ENCODE measurements around the gene PCDHGA8.
"Not testable (repeated sequence)": the region's sequence is repeated elsewhere in the genome, so short reads cannot be mapped to it uniquely, and the experiment has no call there.

The PCDHGA8 gene

GRCh38 chr5:141389153-141390042 is 3.0 kb upstream of the PCDHGA8 start:
- H3K4me3 ChIP-seq (ENCODE audit: low read depth, low read length): no peak overlapping the region
- H2BK5ac ChIP-seq (ENCODE audit: low read depth, low read length, poor library complexity): no peak overlapping the region
- DNase-seq: no peak
- no peak overlapping the region for H3K9ac ChIP-seq (ENCODE audit: low read length)
- no peak overlapping the region for H2AFZ ChIP-seq (ENCODE audit: insufficient read depth, low read length, poor library complexity)
- no peak overlapping the region for H4K8ac ChIP-seq (ENCODE audit: low read depth, low read length)
- H3K79me1 ChIP-seq (ENCODE audit: low read length): no peaks in the 10 kb centered on the region
- no peak overlapping the region for H2AK5ac ChIP-seq (ENCODE audit: low read length)
- H3K4ac ChIP-seq (ENCODE audit: low read depth, low read length): no peak overlapping the region
- no peaks in the 10 kb centered on the region for H3K27me3 ChIP-seq (ENCODE audit: insufficient read depth, low read length)
- no peak overlapping the region for H4K12ac ChIP-seq (ENCODE audit: low read depth, low read length)
- no peak overlapping the region for H2BK120ac ChIP-seq (ENCODE audit: insufficient read depth, low read length, poor library complexity)
- H2BK12ac ChIP-seq (ENCODE audit: low read length): no peak overlapping the region
- H3K18ac ChIP-seq (ENCODE audit: low read length): no peak overlapping the region
- WGBS (ENCODE audit: extremely low coverage, insufficient coverage, insufficient read length): no CpG with 5 or more reads among the region's 77 CpGs
- peaks cover 40% of the 10 kb centered on the region for H3K9me3 ChIP-seq (ENCODE audit: insufficient read depth, low read depth, low read length)
- H3K4me2 ChIP-seq (ENCODE audit: low read length): no peak overlapping the region
- peaks cover 19 to 23% of the 10 kb centered on the region in 2 experiments for H3K36me3 ChIP-seq (ENCODE audit: control insufficient read depth in 1 of 2, insufficient read depth in 2 of 2, low read length in 2 of 2)
- H4K91ac ChIP-seq (ENCODE audit: low read depth, low read length): no peak overlapping the region
- H3K4me1 ChIP-seq (ENCODE audit: control insufficient read depth in 1 of 2, insufficient read depth in 2 of 2, low read length in 2 of 2): no peaks in the 10 kb centered on the region
- no peaks in the 10 kb centered on the region for H3K79me2 ChIP-seq (ENCODE audit: control insufficient read depth, insufficient read depth, low read length, poor library complexity)
- no peak overlapping the region for H3K14ac ChIP-seq (ENCODE audit: low read length)
- H3K27ac ChIP-seq (ENCODE audit: low read depth, low read length): no peak overlapping the region
- no peak overlapping the region for H3K23ac ChIP-seq (ENCODE audit: low read length)

DNA sequence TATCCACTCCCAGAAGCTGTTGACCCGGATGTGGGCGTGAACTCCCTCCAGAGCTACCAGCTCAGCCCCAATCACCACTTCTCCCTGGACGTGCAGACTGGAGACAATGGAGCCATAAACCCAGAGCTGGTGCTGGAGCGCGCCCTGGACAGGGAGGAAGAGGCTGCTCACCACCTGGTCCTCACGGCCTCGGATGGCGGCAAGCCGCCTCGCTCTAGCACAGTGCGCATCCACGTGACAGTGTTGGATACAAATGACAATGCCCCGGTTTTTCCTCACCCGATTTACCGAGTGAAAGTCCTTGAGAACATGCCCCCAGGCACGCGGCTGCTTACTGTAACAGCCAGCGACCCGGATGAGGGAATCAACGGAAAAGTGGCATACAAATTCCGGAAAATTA is 834 bp downstream of the PCDHGA8 start:
- Histone ChIP-seq H2BK12ac (ENCODE audit: low read length) (no peak overlapping the region), H3K4me3 (ENCODE audit: low read depth, low read length) (no peak overlapping the region), H4K8ac (ENCODE audit: low read depth, low read length) (no peak overlapping the region), H3K79me1 (ENCODE audit: low read length) (no peaks in the 10 kb centered on the region), H4K91ac (ENCODE audit: low read depth, low read length) (no peak overlapping the region), H3K27ac (ENCODE audit: low read depth, low read length) (no peak overlapping the region), H4K12ac (ENCODE audit: low read depth, low read length) (no peak overlapping the region), H2BK120ac (ENCODE audit: insufficient read depth, low read length, poor library complexity) (no peak overlapping the region), H3K9ac (ENCODE audit: low read length) (no peak overlapping the region), H3K27me3 (ENCODE audit: insufficient read depth, low read length) (no peaks in the 10 kb centered on the region), H3K9me3 (ENCODE audit: insufficient read depth, low read depth, low read length) (peaks cover 39% of the 10 kb centered on the region), H3K18ac (ENCODE audit: low read length) (no peak overlapping the region), H3K4me2 (ENCODE audit: low read length) (no peak overlapping the region), H2BK5ac (ENCODE audit: low read depth, low read length, poor library complexity) (no peak overlapping the region), H3K23ac (ENCODE audit: low read length) (no peak overlapping the region), H2AFZ (ENCODE audit: insufficient read depth, low read length, poor library complexity) (no peak overlapping the region), H3K36me3 (ENCODE audit: control insufficient read depth in 1 of 2, insufficient read depth in 2 of 2, low read length in 2 of 2) (peaks cover 19 to 27% of the 10 kb centered on the region in 2 experiments), H3K4me1 (ENCODE audit: control insufficient read depth in 1 of 2, insufficient read depth in 2 of 2, low read length in 2 of 2) (no peaks in the 10 kb centered on the region), H2AK5ac (ENCODE audit: low read length) (no peak overlapping the region), H3K4ac (ENCODE audit: low read depth, low read length) (no peak overlapping the region), H3K79me2 (ENCODE audit: control insufficient read depth, insufficient read depth, low read length, poor library complexity) (no peaks in the 10 kb centered on the region), H3K14ac (ENCODE audit: low read length) (no peak overlapping the region)
- no peak for DNase-seq
- WGBS (ENCODE audit: extremely low coverage, insufficient coverage, insufficient read length): no CpG with 5 or more reads among the region's 21 CpGs

DNA sequence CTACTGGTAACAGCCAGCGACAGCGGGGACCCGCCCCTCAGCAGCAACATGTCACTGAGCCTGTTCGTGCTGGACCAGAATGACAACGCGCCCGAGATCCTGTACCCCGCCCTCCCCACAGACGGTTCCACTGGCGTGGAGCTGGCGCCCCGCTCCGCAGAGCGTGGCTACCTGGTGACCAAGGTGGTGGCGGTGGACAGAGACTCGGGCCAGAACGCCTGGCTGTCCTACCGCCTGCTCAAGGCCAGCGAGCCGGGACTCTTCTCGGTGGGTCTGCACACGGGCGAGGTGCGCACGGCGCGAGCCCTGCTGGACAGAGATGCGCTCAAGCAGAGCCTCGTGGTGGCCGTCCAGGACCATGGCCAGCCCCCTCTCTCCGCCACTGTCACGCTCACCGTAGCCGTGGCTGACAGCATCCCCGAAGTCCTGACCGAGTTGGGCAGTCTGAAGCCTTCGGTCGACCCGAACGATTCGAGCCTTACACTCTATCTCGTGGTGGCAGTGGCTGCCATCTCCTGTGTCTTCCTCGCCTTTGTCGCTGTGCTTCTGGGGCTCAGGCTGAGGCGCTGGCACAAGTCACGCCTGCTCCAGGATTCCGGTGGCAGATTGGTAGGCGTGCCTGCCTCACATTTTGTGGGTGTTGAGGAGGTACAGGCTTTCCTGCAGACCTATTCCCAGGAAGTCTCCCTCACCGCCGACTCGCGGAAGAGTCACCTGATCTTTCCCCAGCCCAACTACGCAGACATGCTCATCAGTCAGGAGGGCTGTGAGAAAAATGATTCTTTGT is 2.2 kb downstream of the PCDHGA8 start:
- not testable (repeated sequence) for H4K12ac ChIP-seq (ENCODE audit: low read depth, low read length); H2AK5ac ChIP-seq (ENCODE audit: low read length); H3K27ac ChIP-seq (ENCODE audit: low read depth, low read length); H4K8ac ChIP-seq (ENCODE audit: low read depth, low read length); H3K79me2 ChIP-seq (ENCODE audit: control insufficient read depth, insufficient read depth, low read length, poor library complexity); H2AFZ ChIP-seq (ENCODE audit: insufficient read depth, low read length, poor library complexity); H3K9ac ChIP-seq (ENCODE audit: low read length); H3K18ac ChIP-seq (ENCODE audit: low read length); H3K14ac ChIP-seq (ENCODE audit: low read length); H3K4me1 ChIP-seq (ENCODE audit: control insufficient read depth in 1 of 2, insufficient read depth in 2 of 2, low read length in 2 of 2); H3K4ac ChIP-seq (ENCODE audit: low read depth, low read length); H4K91ac ChIP-seq (ENCODE audit: low read depth, low read length); H2BK120ac ChIP-seq (ENCODE audit: insufficient read depth, low read length, poor library complexity); H2BK5ac ChIP-seq (ENCODE audit: low read depth, low read length, poor library complexity); H3K27me3 ChIP-seq (ENCODE audit: insufficient read depth, low read length); H3K4me2 ChIP-seq (ENCODE audit: low read length); H2BK12ac ChIP-seq (ENCODE audit: low read length); DNase-seq; H3K79me1 ChIP-seq (ENCODE audit: low read length); H3K23ac ChIP-seq (ENCODE audit: low read length)
- peak overlapping the region; percentile 23 for H3K4me3 ChIP-seq (ENCODE audit: low read depth, low read length)
- peaks cover 17 to 25% of the 10 kb centered on the region in 2 experiments for H3K36me3 ChIP-seq (ENCODE audit: control insufficient read depth in 1 of 2, insufficient read depth in 2 of 2, low read length in 2 of 2)
- no CpG with 5 or more reads among the region's 53 CpGs for WGBS (ENCODE audit: extremely low coverage, insufficient coverage, insufficient read length)
- peaks cover 34% of the 10 kb centered on the region for H3K9me3 ChIP-seq (ENCODE audit: insufficient read depth, low read depth, low read length)

GRCh38 chr5:141397756-141398551 is 5.5 kb downstream of the PCDHGA8 start, which contains the start of gene PCDHGB5:
Gene PCDHGB5 (plus strand): TSS chr5:141397947. CDS start chr5:141398128, 181 bp downstream.
- not testable (repeated sequence) for H4K12ac ChIP-seq (ENCODE audit: low read depth, low read length); H3K79me1 ChIP-seq (ENCODE audit: low read length); H3K4ac ChIP-seq (ENCODE audit: low read depth, low read length); H4K91ac ChIP-seq (ENCODE audit: low read depth, low read length); H3K14ac ChIP-seq (ENCODE audit: low read length); H3K4me1 ChIP-seq (ENCODE audit: control insufficient read depth in 1 of 2, insufficient read depth in 2 of 2, low read length in 2 of 2); H4K8ac ChIP-seq (ENCODE audit: low read depth, low read length); H3K79me2 ChIP-seq (ENCODE audit: control insufficient read depth, insufficient read depth, low read length, poor library complexity); H2AFZ ChIP-seq (ENCODE audit: insufficient read depth, low read length, poor library complexity); H2BK5ac ChIP-seq (ENCODE audit: low read depth, low read length, poor library complexity); H2BK12ac ChIP-seq (ENCODE audit: low read length); H3K9ac ChIP-seq (ENCODE audit: low read length); H3K18ac ChIP-seq (ENCODE audit: low read length); H3K27me3 ChIP-seq (ENCODE audit: insufficient read depth, low read length); H2BK120ac ChIP-seq (ENCODE audit: insufficient read depth, low read length, poor library complexity); H3K4me3 ChIP-seq (ENCODE audit: low read depth, low read length); H2AK5ac ChIP-seq (ENCODE audit: low read length); H3K4me2 ChIP-seq (ENCODE audit: low read length); H3K23ac ChIP-seq (ENCODE audit: low read length); H3K27ac ChIP-seq (ENCODE audit: low read depth, low read length)
- peak in 1 of 2 donors; percentile 57 for DNase-seq
- H3K36me3 ChIP-seq (ENCODE audit: control insufficient read depth in 1 of 2, insufficient read depth in 2 of 2, low read length in 2 of 2): peaks cover 10 to 22% of the 10 kb centered on the region in 2 experiments
- H3K9me3 ChIP-seq (ENCODE audit: insufficient read depth, low read depth, low read length): peaks cover 32% of the 10 kb centered on the region
- no CpG with 5 or more reads among the region's 43 CpGs for WGBS (ENCODE audit: extremely low coverage, insufficient coverage, insufficient read length)
